Mesenchymal stem cell (in vitro differentiated cells and primary cell): ENCODE measurements around the gene COP1.

Experiments
- DNase-seq: peaks from one replicate; pipeline ENCODE4 v3.0.0-alpha.2; 2013
- H2AFZ ChIP-seq: one replicate; pipeline ENCODE4 v1.6.1; 2013; ENCODE audit warnings: low read depth, mild to moderate bottlenecking, control low read depth, inconsistent platforms, low read length, moderate library complexity
- H2AK5ac ChIP-seq: 2 replicates; pipeline ENCODE4 v1.6.1; 2013; ENCODE audit warnings: low read length, moderate library complexity, mild to moderate bottlenecking, inconsistent platforms; ENCODE audit not compliant: severe bottlenecking
- H2BK120ac ChIP-seq: one replicate; pipeline ENCODE4 v1.6.1; 2013; ENCODE audit warnings: low read depth, mild to moderate bottlenecking, inconsistent platforms, low read length, moderate library complexity
- H2BK12ac ChIP-seq, 2 experiments: one replicate each; pipeline ENCODE4 v1.6.1; 2013; ENCODE audit warnings: inconsistent platforms in 2 of 2, low read length in 2 of 2, mild to moderate bottlenecking in 2 of 2, moderate library complexity in 2 of 2, control low read depth in 1 of 2
- H2BK15ac ChIP-seq: one replicate; pipeline ENCODE4 v1.6.1; 2013; ENCODE audit warnings: mild to moderate bottlenecking, low read depth, inconsistent platforms; ENCODE audit not compliant: poor library complexity, severe bottlenecking
- H2BK5ac ChIP-seq: 2 replicates; pipeline ENCODE4 v1.6.1; 2013; ENCODE audit warnings: low read depth, mild to moderate bottlenecking, low read length, control low read depth, inconsistent platforms; ENCODE audit not compliant: poor library complexity, severe bottlenecking
- H3K14ac ChIP-seq, 2 experiments: one replicate each; pipeline ENCODE4 v1.6.1; 2013; ENCODE audit warnings: inconsistent platforms in 2 of 2, low read length in 2 of 2, control low read depth in 1 of 2, mild to moderate bottlenecking in 1 of 2, moderate library complexity in 1 of 2
- H3K18ac ChIP-seq, 2 experiments: one replicate each; pipeline ENCODE4 v1.6.1; 2013; ENCODE audit warnings: inconsistent platforms in 2 of 2, low read length in 2 of 2, control low read depth in 1 of 2, low read depth in 1 of 2, mild to moderate bottlenecking in 1 of 2
- H3K23ac ChIP-seq, 2 experiments: one replicate each; pipeline ENCODE4 v1.6.1; 2013; ENCODE audit warnings: inconsistent platforms in 2 of 2, low read length in 2 of 2, mild to moderate bottlenecking in 2 of 2, moderate library complexity in 2 of 2, control low read depth in 1 of 2
- H3K27ac ChIP-seq: 2 replicates; pipeline ENCODE4 v1.5.1; 2013; ENCODE audit warnings: mild to moderate bottlenecking, moderate library complexity, low read length, control low read depth, inconsistent platforms; ENCODE audit not compliant: poor library complexity, severe bottlenecking
- H3K27me3 ChIP-seq, 2 experiments: 2 replicates each; pipeline versions ENCODE4 v1.6.1 to v1.7.0; 2013; ENCODE audit warnings: low read length in 2 of 2, mild to moderate bottlenecking in 2 of 2, moderate library complexity in 2 of 2, control low read depth in 1 of 2, inconsistent platforms in 1 of 2; ENCODE audit not compliant: control insufficient read depth in 1 of 2, insufficient read depth in 1 of 2
- H3K36me3 ChIP-seq, 2 experiments: 2 replicates each; pipeline versions ENCODE4 v1.6.1 to v1.7.0; 2013; ENCODE audit warnings: low read length in 2 of 2, control low read depth in 1 of 2, inconsistent platforms in 1 of 2, low read depth in 1 of 2, mild to moderate bottlenecking in 1 of 2; ENCODE audit not compliant: insufficient read depth in 2 of 2, control insufficient read depth in 1 of 2
- H3K4ac ChIP-seq, 2 experiments: one replicate each; pipeline ENCODE4 v1.6.1; 2013; ENCODE audit warnings: inconsistent platforms in 2 of 2, low read length in 2 of 2, mild to moderate bottlenecking in 2 of 2, moderate library complexity in 2 of 2, control low read depth in 1 of 2, low read depth in 1 of 2
- H3K4me1 ChIP-seq: 2 replicates; pipeline ENCODE4 v1.6.1; 2013; ENCODE audit warnings: low read depth, low read length, control low read depth; ENCODE audit not compliant: control insufficient read depth, insufficient read depth
- H3K4me2 ChIP-seq: 2 replicates; pipeline ENCODE4 v1.6.1; 2013; ENCODE audit warnings: low read length, mild to moderate bottlenecking, inconsistent platforms; ENCODE audit not compliant: poor library complexity, severe bottlenecking
- H3K4me3 ChIP-seq, 2 experiments: 2 replicates each; pipeline versions ENCODE4 v1.5.1 to v1.7.0; 2013; ENCODE audit warnings: low read length in 2 of 2, mild to moderate bottlenecking in 2 of 2, control low read depth in 1 of 2, low read depth in 1 of 2; ENCODE audit not compliant: insufficient read depth in 1 of 2
- H3K79me1 ChIP-seq: replicated peaks from 2 replicates; pipeline ENCODE4 v1.6.1; 2013; ENCODE audit warnings: mild to moderate bottlenecking, control low read depth, low read length, inconsistent platforms; ENCODE audit not compliant: poor library complexity, severe bottlenecking
- H3K9ac ChIP-seq: 2 replicates; pipeline ENCODE4 v1.7.0; 2013; ENCODE audit warnings: mild to moderate bottlenecking, low read length, moderate library complexity
- H3K9me3 ChIP-seq: 2 replicates; pipeline ENCODE4 v1.7.0; 2013; ENCODE audit warnings: mild to moderate bottlenecking, low read length; ENCODE audit not compliant: control insufficient read depth
- H4K8ac ChIP-seq: one replicate; pipeline ENCODE4 v1.6.1; 2013; ENCODE audit warnings: inconsistent platforms, mild to moderate bottlenecking, low read length, moderate library complexity
- H4K91ac ChIP-seq: one replicate; pipeline ENCODE4 v1.6.1; 2013; ENCODE audit warnings: mild to moderate bottlenecking, low read length, inconsistent platforms
- WGBS: methylation state at CpG from one replicate; pipeline ENCODE4 v1.1.7; 2013; ENCODE audit warnings: mixed read lengths; 5-methylcytosine and 5-hydroxymethylcytosine counted together

COP1 gene

DNA sequence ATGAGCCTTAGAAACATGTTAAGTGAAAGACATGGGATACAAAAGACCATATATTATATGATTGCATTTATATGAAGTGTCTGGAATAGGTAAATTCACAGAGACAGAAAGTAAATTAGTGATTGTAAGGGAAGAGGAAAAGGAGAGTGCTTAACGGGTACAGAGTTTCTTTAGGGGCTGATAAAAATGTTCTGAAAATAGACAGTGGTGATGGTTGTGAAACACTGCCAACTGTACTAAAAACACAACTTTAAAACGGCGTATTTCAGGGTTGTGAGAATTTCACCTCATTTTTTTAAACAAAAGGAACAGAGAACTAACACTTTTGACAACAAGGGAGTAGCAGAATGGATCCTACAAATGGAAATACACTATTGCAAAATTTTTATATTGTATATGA, 13.4 kb downstream of the COP1 start:
- Histone ChIP-seq H3K23ac (no peak overlapping the region), H3K79me1 (no peaks in the 10 kb centered on the region), H4K91ac (no peak overlapping the region), H3K36me3 (no peaks in the 10 kb centered on the region), H3K9me3 (no peaks in the 10 kb centered on the region), H3K18ac (no peak overlapping the region), H2AFZ (no peak overlapping the region), H3K9ac (no peak overlapping the region), H2BK12ac (no peak overlapping the region), H4K8ac (no peak overlapping the region), H3K14ac (no peak overlapping the region), H3K4me3 (no peak overlapping the region), H3K4me2 (no peak overlapping the region), H3K4ac (no peak overlapping the region), H3K27me3 (no peaks in the 10 kb centered on the region), H3K4me1 (no peaks in the 10 kb centered on the region), H2AK5ac (no peak overlapping the region), H2BK5ac (no peak overlapping the region), H3K27ac (no peak overlapping the region), H2BK120ac (no peak overlapping the region), H2BK15ac (no peak overlapping the region)
- DNase-seq: no peak
- 100% methylated on average over 1 of the region's 3 CpGs for WGBS

DNA sequence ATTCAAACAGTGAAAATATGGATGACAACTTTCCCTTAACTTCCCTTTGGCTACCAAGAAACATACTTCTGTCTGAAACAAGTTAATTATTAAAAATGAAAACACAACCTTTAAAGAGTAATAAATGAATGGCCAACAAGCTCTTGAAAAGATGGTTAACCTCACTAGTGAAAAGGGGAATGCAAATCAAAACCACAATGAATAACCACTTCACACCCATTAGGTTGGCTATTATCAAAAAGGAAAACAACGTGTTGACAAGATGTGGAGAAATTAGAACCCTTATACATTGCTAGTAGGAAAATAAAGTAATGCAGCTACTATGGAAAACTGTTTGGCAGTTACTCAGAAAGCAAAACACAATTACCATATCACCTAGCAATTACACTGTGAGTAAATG, 14.1 kb downstream of the COP1 start:
- Histone ChIP-seq H3K14ac (no peak overlapping the region), H3K4me3 (no peak overlapping the region), H3K4me2 (no peak overlapping the region), H3K36me3 (no peaks in the 10 kb centered on the region), H3K9me3 (no peaks in the 10 kb centered on the region), H4K8ac (no peak overlapping the region), H3K4me1 (no peaks in the 10 kb centered on the region), H2BK120ac (no peak overlapping the region), H3K27ac (peak overlapping the region; percentile 32), H2AK5ac (no peak overlapping the region), H3K23ac (no peak overlapping the region), H2AFZ (no peak overlapping the region), H2BK12ac (no peak overlapping the region), H3K9ac (no peak overlapping the region), H2BK5ac (no peak overlapping the region), H3K18ac (no peak overlapping the region), H3K4ac (no peak overlapping the region), H4K91ac (no peak overlapping the region), H3K27me3 (no peaks in the 10 kb centered on the region), H3K79me1 (peaks cover 2% of the 10 kb centered on the region), H2BK15ac (no peak overlapping the region)
- no CpG with 5 or more reads among the region's 1 CpG for WGBS
- no peak for DNase-seq

DNA sequence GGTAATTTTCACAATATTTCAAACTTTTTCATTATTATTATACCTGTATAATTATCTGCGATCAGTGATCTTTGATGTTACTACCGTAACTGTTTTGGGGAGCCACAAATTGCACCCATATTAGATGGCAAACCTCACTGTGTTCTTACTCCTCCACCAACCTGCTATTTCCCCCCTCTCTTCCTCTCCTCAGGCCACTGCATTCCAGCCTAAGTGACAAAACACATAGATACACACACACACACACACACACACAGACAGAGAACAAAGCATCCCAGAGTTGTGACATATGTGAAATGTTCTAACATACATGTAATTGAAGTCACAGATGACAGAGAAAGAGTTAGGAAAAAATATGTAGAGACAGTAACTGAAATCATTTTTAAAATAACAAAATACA, 18.5 kb downstream of the COP1 start:
- WGBS: 100% methylated on average over 2 of the region's 2 CpGs
- no peak for DNase-seq
- no peak overlapping the region for H4K91ac ChIP-seq
- no peaks in the 10 kb centered on the region for H3K27me3 ChIP-seq
- no peak overlapping the region for H2AK5ac ChIP-seq
- H3K18ac ChIP-seq: no peak overlapping the region
- H3K14ac ChIP-seq: no peak overlapping the region
- H2BK12ac ChIP-seq: no peak overlapping the region
- no peak overlapping the region for H2BK120ac ChIP-seq
- no peak overlapping the region for H2BK5ac ChIP-seq
- no peaks in the 10 kb centered on the region for H3K4me1 ChIP-seq
- H3K4me3 ChIP-seq: no peak overlapping the region
- peaks cover 0 to 6% of the 10 kb centered on the region in 2 experiments for H3K36me3 ChIP-seq
- no peak overlapping the region for H3K9ac ChIP-seq
- H2AFZ ChIP-seq: no peak overlapping the region
- no peak overlapping the region for H3K27ac ChIP-seq
- no peak overlapping the region for H2BK15ac ChIP-seq
- no peak overlapping the region for H3K23ac ChIP-seq
- H4K8ac ChIP-seq: no peak overlapping the region
- H3K9me3 ChIP-seq: no peaks in the 10 kb centered on the region
- H3K4me2 ChIP-seq: no peak overlapping the region
- no peak overlapping the region for H3K4ac ChIP-seq
- peaks cover 8% of the 10 kb centered on the region for H3K79me1 ChIP-seq

DNA sequence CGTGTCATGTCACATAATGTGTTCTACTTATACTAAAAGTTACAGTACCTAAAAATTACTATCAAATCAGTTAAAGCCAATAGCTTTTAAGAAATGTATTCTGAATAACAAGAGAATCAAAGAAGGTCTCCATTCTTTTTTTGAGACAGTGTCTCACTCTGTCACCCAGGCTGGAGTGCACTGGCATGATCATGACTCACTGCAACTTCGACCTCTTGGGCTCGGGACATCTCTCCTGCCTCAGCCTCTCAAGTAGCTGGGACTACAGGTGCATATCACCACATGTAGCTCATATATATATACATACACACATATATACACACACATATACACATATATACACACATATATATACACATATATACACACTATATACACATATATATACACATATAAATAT, 20.1 kb downstream of the COP1 start:
- Histone ChIP-seq H3K27ac (no peak overlapping the region), H4K8ac (no peak overlapping the region), H3K9ac (no peak overlapping the region), H3K9me3 (no peaks in the 10 kb centered on the region), H2AFZ (no peak overlapping the region), H2AK5ac (no peak overlapping the region), H2BK5ac (no peak overlapping the region), H3K27me3 (no peaks in the 10 kb centered on the region), H3K14ac (no peak overlapping the region), H3K18ac (no peak overlapping the region), H3K79me1 (peaks cover 10% of the 10 kb centered on the region), H3K4me3 (no peak overlapping the region), H3K4me2 (no peak overlapping the region), H3K4me1 (no peaks in the 10 kb centered on the region), H2BK15ac (no peak overlapping the region), H3K23ac (no peak overlapping the region), H3K36me3 (peaks cover 0 to 22% of the 10 kb centered on the region in 2 experiments), H4K91ac (no peak overlapping the region), H2BK12ac (no peak overlapping the region), H3K4ac (no peak overlapping the region), H2BK120ac (no peak overlapping the region)
- DNase-seq: peak; percentile 13
- 80% methylated on average over 2 of the region's 3 CpGs for WGBS
